ENCODE measurements around the gene FMO5.
"Not testable (repeated sequence)": the region's sequence is repeated elsewhere in the genome, so short reads cannot be mapped to it uniquely, and the experiment has no call there.

Gene FMO5

GRCh38 chr1:147204080-147204479 is 21.1 kb downstream of the FMO5 start:
- DNase-seq, result no peak

- no peak for DNase-seq
Observed at GRCh38 chr1:147202576-147202975, 22.6 kb downstream of the FMO5 start.

GRCh38 chr1:147201786-147202185 is 23.4 kb downstream of the FMO5 start:
- no peak for DNase-seq

GRCh38 chr1:147201276-147201675 is 23.9 kb downstream of the FMO5 start:
- no peak for DNase-seq

- not testable (repeated sequence) for DNase-seq
Observed at GRCh38 chr1:147197324-147197723, 27.8 kb downstream of the FMO5 start.

GRCh38 chr1:147189514-147189913 is 35.6 kb downstream of the FMO5 start:
- DNase-seq, result no peak

GRCh38 chr1:147185432-147185831 is 39.7 kb downstream of the FMO5 start:
- peak; percentile 13 for DNase-seq

- DNase-seq, result no peak
Observed at GRCh38 chr1:147177611-147178380, 47.3 kb downstream of the FMO5 start.

- DNase-seq, result peak; percentile 98
Observed at GRCh38 chr1:147172168-147173016, 52.7 kb downstream of the FMO5 start, which contains the start of gene PRKAB2. TSS of gene PRKAB2 (minus strand) at chr1:147172470. CDS start at chr1:147172144, 326 bp downstream.

- DNase-seq, result peak; percentile 58
Observed at GRCh38 chr1:147171399-147172167, 53.6 kb downstream of the FMO5 start.

- DNase-seq, result peak; percentile 31
Observed at GRCh38 chr1:147169840-147170674, 55.1 kb downstream of the FMO5 start.

GRCh38 chr1:147169171-147169570 is 56.0 kb downstream of the FMO5 start:
- DNase-seq, result no peak

GRCh38 chr1:147168626-147169058 is 56.5 kb downstream of the FMO5 start:
- peak; percentile 80 for DNase-seq

GRCh38 chr1:147167365-147167764 is 57.8 kb downstream of the FMO5 start:
- no peak for DNase-seq

GRCh38 chr1:147163019-147163418 is 62.1 kb downstream of the FMO5 start:
- no peak for DNase-seq

GRCh38 chr1:147162093-147162492 is 63.0 kb downstream of the FMO5 start:
- no peak for DNase-seq

- DNase-seq, result not testable (repeated sequence)
Observed at GRCh38 chr1:147157116-147157515, 68.0 kb downstream of the FMO5 start.

GRCh38 chr1:147156642-147157041 is 68.5 kb downstream of the FMO5 start:
- no peak for DNase-seq

GRCh38 chr1:147152772-147153171 is 72.4 kb downstream of the FMO5 start:
- no peak for DNase-seq

GRCh38 chr1:147151244-147151643 is 73.9 kb downstream of the FMO5 start:
- DNase-seq, result no peak

- DNase-seq, result no peak
Observed at GRCh38 chr1:147142886-147143285, 82.3 kb downstream of the FMO5 start.

All from NCI-H69 (cell line).